Mononuclear cell (primary cell): ENCODE results near the gene FRYL. TPM values are rescaled to one million over a fixed set of nuclear protein-coding genes. Genes with fewer than 3 reads are reported as not detected.
"Not testable (repeated sequence)": the region's sequence is repeated elsewhere in the genome, so short reads cannot be mapped to it uniquely, and the experiment has no call there.

Source experiments
- H3K27me3 ChIP-seq: 2 replicates; pipeline ENCODE4 v1.6.0; 2011; ENCODE audit warnings: low read length, control low read depth; ENCODE audit not compliant: insufficient read depth
- H3K4me1 ChIP-seq: 2 replicates; pipeline ENCODE4 v1.5.1; 2011; ENCODE audit warnings: mild to moderate bottlenecking, low read length, control low read depth; ENCODE audit not compliant: insufficient read depth
- H3K4me3 ChIP-seq: 2 replicates; pipeline ENCODE4 v1.5.1; 2011; ENCODE audit warnings: mild to moderate bottlenecking, low read length, moderate library complexity
- H3K9me3 ChIP-seq: 2 replicates; pipeline ENCODE4 v1.5.1; 2011; ENCODE audit warnings: low read depth, mild to moderate bottlenecking, control low read depth, low read length
- total RNA-seq: library from RNA; depleted of rRNA; stranded (reverse); fragments of >200 nt; gene quantifications from one replicate; pipeline ENCODE4 v1.2.3, GENCODE V29; 2012

The FRYL gene
- total RNA-seq, 1 donor = 97.3 TPM

DNA sequence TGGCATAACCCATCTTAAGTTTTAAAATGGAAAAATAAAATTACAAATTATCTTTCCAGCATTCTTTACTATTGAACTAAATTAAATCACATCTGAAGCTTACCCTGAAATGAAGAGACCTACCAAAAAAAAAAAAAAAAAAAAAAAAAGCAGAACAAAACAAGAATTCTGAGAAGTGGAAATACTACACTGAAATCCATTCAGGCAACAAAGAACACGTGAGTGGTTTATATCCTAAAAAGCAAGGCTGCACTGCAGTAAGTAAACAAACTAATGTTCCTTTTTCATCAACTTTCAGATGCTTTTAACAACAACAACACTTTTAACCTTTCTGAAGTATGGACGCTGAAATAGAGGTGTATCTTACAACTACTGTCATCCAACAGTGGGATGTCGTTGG is 7.5 kb downstream of the FRYL start:
- H3K27me3 ChIP-seq = no peaks in the 10 kb centered on the region
- H3K9me3 ChIP-seq = no peaks in the 10 kb centered on the region
- H3K4me3 ChIP-seq = no peak overlapping the region
- H3K4me1 ChIP-seq = peaks cover 28% of the 10 kb centered on the region

DNA sequence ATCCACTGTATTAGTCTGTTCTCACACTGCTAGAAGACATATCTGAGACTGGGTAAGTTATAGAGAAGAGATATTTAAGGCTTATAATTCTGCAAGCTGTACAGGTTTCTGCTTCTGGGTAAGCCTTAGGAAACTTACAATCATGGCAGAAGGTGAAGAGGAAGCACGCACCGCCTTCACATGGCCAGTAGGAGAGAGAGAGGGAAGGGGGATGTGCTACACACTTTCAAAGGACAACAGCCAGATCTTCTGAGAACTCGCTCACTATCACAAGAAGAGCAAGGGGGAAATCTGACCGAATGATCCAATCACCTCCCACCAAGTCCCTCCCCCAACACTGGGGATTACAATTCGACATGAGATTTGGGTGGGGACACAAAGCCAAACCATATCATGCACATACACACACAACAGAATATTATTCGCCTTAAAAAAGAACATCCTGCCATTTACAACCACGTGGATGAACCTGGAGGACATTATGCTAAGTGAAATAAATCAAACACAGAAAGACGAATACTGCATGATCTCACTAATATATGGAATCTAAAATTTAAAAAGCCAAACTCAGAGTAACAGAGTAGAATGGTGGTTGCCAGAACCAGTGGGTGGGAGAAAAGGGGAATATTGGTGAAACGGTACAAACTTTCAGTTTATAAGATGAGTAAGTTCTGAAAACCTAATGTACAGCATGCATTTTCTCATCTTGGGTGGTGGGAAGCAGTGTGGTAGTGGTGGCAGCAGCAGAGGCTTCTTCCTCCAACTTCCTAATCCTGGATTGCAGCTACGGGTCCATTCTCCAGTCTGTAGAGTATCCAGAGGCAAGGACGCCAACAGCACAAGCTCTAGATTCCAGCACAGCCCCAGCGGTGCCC is 12.8 kb downstream of the FRYL start:
- peaks cover 12% of the 10 kb centered on the region for H3K4me1 ChIP-seq

DNA sequence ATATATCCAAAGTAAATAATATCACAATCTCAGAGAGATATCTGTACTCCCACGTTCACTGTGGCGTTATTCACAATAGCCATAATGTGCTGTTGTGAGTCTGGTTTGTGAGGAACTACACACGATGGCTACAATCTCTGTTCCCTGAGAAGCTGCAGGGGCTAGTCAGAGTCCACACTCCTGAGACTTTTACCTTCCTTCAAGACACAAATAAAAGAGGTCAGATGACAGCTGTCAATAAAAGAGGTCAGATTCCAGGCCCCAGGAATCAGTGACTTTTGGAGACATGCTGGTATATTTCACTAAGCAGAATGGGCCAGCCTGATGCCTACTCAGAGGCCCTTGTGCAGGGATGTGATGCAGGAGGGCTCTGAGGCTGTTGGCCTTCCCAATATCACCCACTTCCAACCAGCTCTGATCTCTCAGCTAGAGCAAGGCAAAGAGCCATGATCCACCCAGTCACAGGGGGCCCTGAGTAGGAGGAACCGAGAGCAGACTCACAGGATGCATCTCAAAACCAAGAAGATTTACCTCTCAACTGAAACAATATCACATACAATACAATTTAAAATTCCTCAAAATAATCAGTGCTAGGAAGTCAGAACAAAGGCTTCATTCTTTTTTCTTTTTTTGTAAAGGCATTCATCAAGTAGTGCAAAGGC is 13.8 kb downstream of the FRYL start:
- H3K4me1 ChIP-seq = peaks cover 12% of the 10 kb centered on the region

More for the DNA sequence above, 12.8 kb downstream of the FRYL start:
- Histone ChIP-seq H3K9me3 (no peaks in the 10 kb centered on the region), H3K4me3 (no peak overlapping the region), H3K27me3 (no peaks in the 10 kb centered on the region)

DNA sequence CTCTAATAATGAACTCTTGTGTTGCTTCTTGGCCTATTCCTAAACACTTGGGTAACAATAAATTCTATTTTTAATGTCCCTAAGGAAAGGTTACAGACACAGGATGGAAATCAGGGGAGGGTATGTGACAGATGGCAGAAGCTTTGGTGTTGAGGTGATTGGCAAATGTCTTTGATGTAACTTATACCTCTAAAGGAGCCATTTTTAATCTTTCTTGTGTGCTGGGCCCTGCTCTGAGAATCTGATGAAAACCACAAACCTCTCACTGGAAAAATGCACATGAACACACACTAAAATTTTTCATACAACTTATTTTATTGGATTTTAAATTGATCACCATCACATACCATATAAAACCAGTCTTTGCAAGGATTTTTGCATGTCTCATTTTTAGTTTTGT is 17.7 kb downstream of the FRYL start:
- no peaks in the 10 kb centered on the region for H3K27me3 ChIP-seq
- no peaks in the 10 kb centered on the region for H3K9me3 ChIP-seq
- peaks cover 8% of the 10 kb centered on the region for H3K4me1 ChIP-seq
- no peak overlapping the region for H3K4me3 ChIP-seq

More for the DNA sequence above, 13.8 kb downstream of the FRYL start:
- Histone ChIP-seq H3K27me3 (no peaks in the 10 kb centered on the region), H3K9me3 (no peaks in the 10 kb centered on the region), H3K4me3 (no peak overlapping the region)

DNA sequence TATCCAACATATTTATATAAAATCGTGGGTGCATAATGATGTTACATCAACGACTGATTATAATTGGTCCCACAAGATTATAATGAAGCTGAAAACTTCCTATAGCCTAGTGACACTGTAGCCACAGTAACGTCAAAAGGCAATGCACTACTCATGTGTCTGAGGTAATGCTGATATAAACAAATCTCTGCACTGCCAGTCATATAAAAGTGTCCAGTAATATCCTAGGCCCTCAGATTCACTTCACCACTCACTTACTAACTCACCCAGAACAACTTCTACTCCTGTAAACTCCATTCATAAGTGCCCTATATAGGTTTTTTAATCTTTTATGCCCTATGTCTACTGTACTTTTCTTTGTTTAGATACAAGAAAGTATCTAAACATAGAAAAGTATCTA is 18.8 kb downstream of the FRYL start:
- H3K4me1 ChIP-seq = peaks cover 6% of the 10 kb centered on the region
- no peak overlapping the region for H3K4me3 ChIP-seq
- no peaks in the 10 kb centered on the region for H3K27me3 ChIP-seq
- no peaks in the 10 kb centered on the region for H3K9me3 ChIP-seq

DNA sequence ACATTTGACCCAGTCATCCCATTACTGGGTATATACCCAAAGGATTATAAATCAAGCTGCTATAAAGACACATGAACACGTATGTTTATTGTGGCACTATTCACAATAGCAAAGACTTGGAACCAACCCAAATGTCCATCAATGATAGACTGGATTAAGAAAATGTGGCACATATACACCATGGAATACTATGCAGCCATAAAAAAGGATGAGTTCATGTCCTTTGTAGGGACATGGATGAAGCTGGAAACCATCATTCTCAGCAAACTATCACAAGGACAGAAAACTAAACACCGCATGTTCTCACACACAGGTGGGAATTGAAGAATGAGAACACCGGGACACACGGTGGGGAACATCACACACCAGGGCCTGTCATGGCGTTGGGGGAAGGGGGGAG is 21.4 kb downstream of the FRYL start:
- not testable (repeated sequence) for H3K4me3 ChIP-seq, H3K27me3 ChIP-seq, H3K9me3 ChIP-seq, H3K4me1 ChIP-seq

DNA sequence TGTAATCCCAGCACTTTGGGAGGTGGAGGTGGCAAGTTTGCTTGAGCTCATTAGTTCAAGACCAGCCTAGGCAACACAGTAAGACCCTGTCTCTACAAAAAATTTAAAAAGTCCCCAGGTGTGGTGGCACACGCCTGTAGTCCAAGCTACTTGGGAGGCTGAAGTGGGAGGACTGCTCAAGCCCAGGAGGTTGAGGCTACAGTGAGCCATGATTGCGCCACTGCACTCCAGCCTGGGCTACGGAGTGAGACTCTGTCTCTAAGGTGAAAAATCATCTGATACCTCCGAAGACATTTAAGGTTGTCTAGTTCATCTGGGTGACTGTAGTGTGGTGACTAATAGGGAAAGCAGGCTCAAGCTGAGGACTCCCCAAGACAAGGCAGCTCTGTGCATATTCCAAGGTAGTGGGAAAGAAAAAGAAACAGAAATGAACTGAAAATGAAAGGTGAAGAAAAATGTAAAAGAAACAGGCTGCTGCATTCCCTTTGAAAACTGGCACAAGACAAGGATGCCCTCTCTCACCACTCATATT is 23.3 kb downstream of the FRYL start:
- Histone ChIP-seq H3K4me1 (peaks cover 12% of the 10 kb centered on the region), H3K4me3 (no peak overlapping the region), H3K9me3 (no peaks in the 10 kb centered on the region), H3K27me3 (no peaks in the 10 kb centered on the region)

DNA sequence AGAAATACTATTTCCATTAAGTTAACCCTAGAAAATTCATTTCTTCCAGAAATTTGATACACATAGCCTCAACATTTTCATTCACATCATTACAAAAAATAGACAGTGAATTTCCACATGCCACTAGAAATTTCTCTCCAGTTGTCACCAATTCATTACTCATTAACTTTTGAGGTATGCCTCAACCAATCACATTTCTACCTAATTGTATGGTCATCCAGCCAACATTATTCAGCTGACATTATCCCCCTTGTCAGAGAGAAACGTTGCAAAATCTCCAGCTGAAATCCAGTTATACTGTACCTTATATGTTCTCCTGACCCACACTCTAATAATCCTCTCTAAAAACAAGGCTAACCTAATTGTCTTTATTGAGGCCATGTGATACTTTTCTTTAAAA is 24.8 kb downstream of the FRYL start:
- no peak overlapping the region for H3K4me3 ChIP-seq
- H3K9me3 ChIP-seq = no peaks in the 10 kb centered on the region
- H3K27me3 ChIP-seq = no peaks in the 10 kb centered on the region
- peaks cover 14% of the 10 kb centered on the region for H3K4me1 ChIP-seq

DNA sequence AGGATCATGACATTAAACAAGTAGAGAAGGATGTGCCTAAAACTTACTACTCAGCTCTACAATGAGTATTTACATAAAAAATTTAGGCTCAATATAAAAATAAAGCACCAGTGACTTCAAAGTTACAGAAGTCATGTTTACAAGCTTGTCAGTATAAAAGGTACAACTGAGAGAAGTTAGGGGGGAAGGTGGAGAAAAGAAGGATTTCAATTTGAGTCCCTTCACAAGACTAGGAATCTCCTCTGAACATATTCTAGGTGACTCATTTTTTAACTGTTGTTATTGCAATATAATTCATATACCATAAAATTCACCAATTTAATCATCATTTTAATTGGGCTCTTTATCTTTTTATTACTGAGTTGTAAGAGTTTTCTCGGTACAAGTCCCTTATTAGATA is 26.9 kb downstream of the FRYL start:
- no peaks in the 10 kb centered on the region for H3K27me3 ChIP-seq
- H3K4me3 ChIP-seq = no peak overlapping the region
- H3K4me1 ChIP-seq = peaks cover 21% of the 10 kb centered on the region
- no peaks in the 10 kb centered on the region for H3K9me3 ChIP-seq

DNA sequence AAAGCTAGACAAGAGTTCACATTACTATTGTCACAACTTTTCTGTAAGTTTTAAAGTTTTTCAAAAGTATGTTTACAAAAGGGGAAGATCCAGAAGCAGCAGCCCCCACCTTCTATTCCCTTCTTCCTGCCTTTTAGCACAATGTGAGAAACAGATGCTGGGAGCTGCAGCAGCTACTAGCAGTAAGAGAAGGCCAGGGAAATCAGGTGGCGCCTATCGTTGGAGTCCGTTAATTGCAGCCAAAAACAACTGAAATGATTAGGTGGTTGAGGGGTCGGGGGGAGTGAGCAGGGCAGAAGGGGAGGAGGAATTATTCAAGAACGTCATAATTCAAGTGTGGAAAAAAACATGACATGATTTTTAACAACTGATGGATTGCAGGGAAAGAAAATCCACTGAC is 27.4 kb downstream of the FRYL start:
- Histone ChIP-seq H3K4me3 (no peak overlapping the region), H3K9me3 (no peaks in the 10 kb centered on the region), H3K4me1 (peaks cover 21% of the 10 kb centered on the region)

DNA sequence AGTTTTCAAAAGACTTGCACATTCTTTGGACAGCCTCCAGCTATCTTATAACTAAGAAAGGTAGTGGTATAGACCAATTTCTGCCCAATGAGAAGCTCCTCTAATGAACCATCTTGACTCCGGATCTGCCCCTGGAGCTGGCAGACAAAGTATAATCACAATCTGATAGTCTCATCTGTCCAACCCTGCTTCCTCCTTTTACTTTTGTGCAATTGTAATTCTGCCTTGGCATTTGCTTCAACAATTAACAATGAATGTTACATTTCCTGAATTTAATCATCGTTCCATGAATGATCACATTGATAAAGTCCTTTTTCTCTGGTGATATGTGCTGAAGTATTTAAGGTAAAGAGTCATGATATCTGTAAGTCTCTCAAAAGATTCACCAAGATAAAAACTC is 27.8 kb downstream of the FRYL start:
- Histone ChIP-seq H3K9me3 (no peaks in the 10 kb centered on the region), H3K4me3 (no peak overlapping the region), H3K27me3 (no peaks in the 10 kb centered on the region), H3K4me1 (peaks cover 21% of the 10 kb centered on the region)

More for the DNA sequence above, 27.4 kb downstream of the FRYL start:
- no peaks in the 10 kb centered on the region for H3K27me3 ChIP-seq

DNA sequence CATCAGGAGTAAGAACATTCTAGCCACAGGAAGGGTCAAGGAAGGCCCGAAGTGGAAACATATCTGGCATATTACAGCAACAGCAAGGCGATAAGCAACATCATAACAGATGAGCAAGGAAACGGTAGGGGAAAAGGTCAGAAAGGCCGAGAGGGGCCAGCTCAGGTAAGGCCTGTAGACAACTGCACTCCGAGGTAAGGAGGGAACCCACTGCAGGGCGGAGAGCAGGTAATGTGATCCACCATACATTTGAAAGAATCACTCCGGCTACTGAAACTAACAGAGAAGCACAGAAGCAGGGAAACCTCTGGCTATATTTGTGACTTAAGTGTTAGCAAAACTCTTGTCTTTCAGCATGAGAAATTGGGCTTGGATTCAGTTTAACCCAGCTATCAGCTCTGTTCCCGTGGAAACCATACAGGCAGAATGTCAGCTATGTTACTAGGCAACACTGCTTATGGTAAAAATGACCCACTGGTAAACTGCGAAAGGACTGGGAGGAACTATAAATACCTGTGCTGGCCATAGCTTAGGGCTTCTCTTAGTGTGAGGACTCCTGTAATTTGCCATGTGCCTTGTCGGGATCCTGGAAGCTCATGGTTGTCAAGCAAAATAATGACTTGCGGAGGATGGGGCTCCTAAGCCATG is 31.0 kb downstream of the FRYL start:
- Histone ChIP-seq H3K4me3 (no peak overlapping the region), H3K27me3 (no peaks in the 10 kb centered on the region), H3K4me1 (peaks cover 23% of the 10 kb centered on the region), H3K9me3 (no peaks in the 10 kb centered on the region)

DNA sequence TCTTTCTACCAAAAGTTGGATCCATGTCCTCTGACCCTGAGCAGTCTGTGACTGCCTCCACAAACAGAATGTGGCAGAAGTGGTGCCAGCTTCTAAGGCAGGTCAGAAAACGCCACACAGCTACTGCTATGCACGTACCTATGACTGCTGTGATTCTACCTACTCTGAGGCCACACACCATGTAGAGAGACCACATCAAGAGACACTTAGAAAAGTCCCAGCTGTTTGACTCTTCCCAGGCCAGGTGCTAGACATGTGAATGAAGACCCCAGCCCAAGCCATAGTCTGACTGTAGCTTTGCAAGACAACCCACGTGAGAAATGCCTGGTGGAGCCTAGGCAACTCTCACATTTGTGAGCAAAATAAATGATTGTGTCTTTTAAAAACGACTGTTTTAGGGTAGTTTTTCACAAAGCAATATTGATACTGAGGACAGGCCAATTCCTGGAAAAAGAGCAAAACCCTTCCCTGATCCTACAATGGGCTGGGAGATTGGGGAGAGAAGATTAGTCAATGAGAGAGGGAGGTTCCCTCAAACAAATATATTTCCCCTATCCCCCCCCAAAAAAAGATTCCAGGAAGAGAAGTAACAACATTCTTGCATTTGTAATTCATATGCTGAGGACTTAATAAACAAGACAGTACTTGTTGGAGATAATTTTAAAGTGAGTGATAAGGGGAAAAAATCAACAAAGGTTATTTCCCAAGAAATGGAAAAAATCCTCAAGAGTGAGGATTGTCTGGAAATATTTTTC is 33.3 kb downstream of the FRYL start:
- Histone ChIP-seq H3K4me3 (no peak overlapping the region), H3K4me1 (peaks cover 25% of the 10 kb centered on the region), H3K27me3 (no peaks in the 10 kb centered on the region), H3K9me3 (no peaks in the 10 kb centered on the region)

DNA sequence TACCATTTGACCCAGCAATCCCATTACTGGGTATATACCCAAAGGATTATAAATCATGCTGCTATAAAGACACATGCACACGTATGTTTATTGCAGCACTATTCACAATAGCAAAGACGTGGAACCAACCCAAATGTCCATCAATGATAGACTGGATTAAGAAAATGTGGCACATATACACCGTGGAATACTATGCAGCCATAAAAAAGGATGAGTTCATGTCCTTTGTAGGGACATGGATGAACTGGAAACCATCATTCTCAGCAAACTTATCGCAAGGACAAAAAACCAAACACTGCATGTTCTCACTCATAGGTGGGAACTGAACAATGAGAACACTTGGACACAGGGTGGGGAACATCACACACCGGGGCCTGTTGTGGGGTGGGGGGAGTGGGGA is 34.9 kb downstream of the FRYL start:
- not testable (repeated sequence) for H3K4me3 ChIP-seq, H3K9me3 ChIP-seq, H3K27me3 ChIP-seq
- H3K4me1 ChIP-seq = peaks cover 34% of the 10 kb centered on the region

DNA sequence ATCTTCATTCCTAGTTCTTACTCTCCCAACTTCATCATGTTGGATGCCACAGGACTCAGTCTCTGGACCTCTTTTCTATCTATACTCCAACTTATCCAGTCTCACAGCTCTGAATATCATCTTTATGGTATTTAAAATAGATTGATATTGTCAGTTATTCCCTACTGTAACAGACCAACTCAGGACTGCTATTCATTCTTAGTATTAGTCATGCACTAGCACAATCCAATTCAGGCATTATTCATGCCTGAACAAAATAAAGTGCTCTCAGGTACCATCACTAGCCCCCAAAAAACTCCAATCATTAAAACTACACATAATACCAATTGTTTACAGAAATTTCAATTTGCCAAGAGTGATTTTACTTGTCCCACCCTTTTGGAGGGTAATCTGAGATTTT is 37.7 kb downstream of the FRYL start:
- no peak overlapping the region for H3K4me3 ChIP-seq
- H3K27me3 ChIP-seq = no peaks in the 10 kb centered on the region
- H3K9me3 ChIP-seq = no peaks in the 10 kb centered on the region
- H3K4me1 ChIP-seq = peaks cover 39% of the 10 kb centered on the region
